ENCODE data around the gene SPNS3. TPM values are rescaled to one million over a fixed set of nuclear protein-coding genes. Genes with fewer than 3 reads are reported as not detected.

Gene SPNS3
- total and polyA plus RNA-seq, 2 donors (not counting 3 experiments of a cell fraction or from before 2014, with no cell fraction given) = 0.18 to 0.66 TPM

DNA sequence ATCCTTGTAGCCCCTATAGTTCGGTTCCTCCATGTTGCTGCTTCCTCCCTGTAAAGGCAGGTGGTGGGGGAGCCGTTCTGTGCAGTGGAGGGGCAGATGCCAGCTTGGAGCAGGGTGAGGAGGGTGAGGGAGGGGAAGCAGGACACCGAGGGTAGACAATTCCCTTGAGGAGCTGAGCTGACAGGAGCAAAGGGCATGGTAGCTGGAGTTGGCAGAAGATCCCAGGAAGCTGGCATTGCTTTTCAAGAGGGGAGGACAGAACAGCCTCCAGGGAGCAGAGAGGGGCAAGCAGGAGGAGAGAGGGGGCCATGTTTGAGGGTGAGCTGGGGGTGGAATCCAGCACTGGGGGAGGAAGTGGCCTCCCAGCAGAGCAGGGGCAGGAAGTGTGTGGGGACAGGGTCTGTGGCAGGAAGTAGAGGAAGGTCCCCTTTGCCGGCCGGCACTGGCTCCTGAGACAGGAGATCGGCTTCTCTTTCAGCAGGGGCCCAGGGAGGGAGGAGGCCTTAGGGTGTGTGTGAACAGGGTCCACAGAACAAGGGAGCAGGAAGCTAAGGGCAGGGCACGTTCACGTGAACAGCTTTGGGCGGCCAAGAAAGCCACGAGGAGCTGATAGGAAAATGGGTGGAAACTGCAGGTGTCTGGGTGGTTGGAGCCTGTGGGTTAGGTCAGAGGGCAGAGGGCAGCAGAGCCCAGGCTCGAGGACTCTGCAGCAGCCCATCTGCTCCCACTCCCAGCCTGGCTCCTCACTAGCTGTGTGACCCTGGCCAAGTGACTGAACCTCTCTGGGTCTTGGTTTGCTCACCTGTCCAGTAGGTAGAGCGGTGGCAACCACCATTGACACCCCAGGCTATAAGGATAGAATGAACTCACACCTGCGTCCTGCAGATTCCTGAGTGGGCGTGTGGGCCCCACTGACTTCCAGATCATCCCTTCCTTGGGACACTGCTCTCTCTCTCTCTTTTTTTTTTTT, 47.5 kb downstream of the SPNS3 start:
- DNase-seq (ENCODE audit: low read depth, low spot score) (no peak), FAIRE-seq (no peak)
- intact Hi-C loops (cut with micrococcal nuclease) (no loop called here), dilution Hi-C loops (cut with MboI; ENCODE audit: extremely low pct_ligation_motif_present, low sequenced_read_pairs) (no loop called here)
- H3K4me3 ChIP-seq (replicated peaks in 1 of 3; ENCODE audit: insufficient read depth in 1 of 3, low read depth in 1 of 3, low read length in 3 of 3) = no peak overlapping the region
- TF ChIP-seq FOS (IDR thresholded peaks at IDR 0.05; ENCODE audit: borderline replicate concordance, insufficient read depth, low read length) (no peak), EZH2 (IDR thresholded peaks at IDR 0.05; ENCODE audit: borderline replicate concordance, low read depth, low read length, severe bottlenecking) (no peak)
- H3K9ac ChIP-seq (replicated peaks; ENCODE audit: extremely low read depth, insufficient read depth, low read length) = no peak overlapping the region
- H3K27me3 ChIP-seq (ENCODE audit: control insufficient read depth in 2 of 2, insufficient read depth in 2 of 2, low read length in 2 of 2) = no peaks in the 10 kb centered on the region
- H3K9me1 ChIP-seq (replicated peaks; ENCODE audit: control insufficient read depth, extremely low read depth, insufficient read depth, low read length) = no peaks in the 10 kb centered on the region
- BruUV-seq (replicated peaks) = no TSS peak
- POLR2A ChIA-PET = no interaction called here
- no peaks in the 10 kb centered on the region for H3K9me3 ChIP-seq (replicated peaks; ENCODE audit: control insufficient read depth, insufficient read depth, low read length)
- H3K79me2 ChIP-seq (ENCODE audit: control insufficient read depth, insufficient read depth, low read length) = no peaks in the 10 kb centered on the region
- no peak overlapping the region for H3K27ac ChIP-seq (ENCODE audit: insufficient read depth, low read depth, low read length)
- peaks cover 13% of the 10 kb centered on the region for H3K4me1 ChIP-seq (ENCODE audit: control insufficient read depth, extremely low read depth, insufficient read depth, low read length)
- H3K36me3 ChIP-seq (ENCODE audit: control insufficient read depth in 2 of 2, extremely low read depth in 1 of 2, insufficient read depth in 2 of 2, low read length in 2 of 2) = no peaks in the 10 kb centered on the region
- H2AFZ ChIP-seq (ENCODE audit: low read depth, low read length) = peak overlapping the region; percentile 40
- CTCF ChIA-PET = interaction anchor here (1.4 to 1.9 kb wide), 3 partner anchors 14 to 85 kb away, joined by 3 to 6 read pairs (median 4); no protein-coding TSS in a partner anchor
- H3K4me2 ChIP-seq (ENCODE audit: insufficient read depth, low read length) = no peak overlapping the region
- no peaks in the 10 kb centered on the region for H4K20me1 ChIP-seq (replicated peaks; ENCODE audit: control insufficient read depth, extremely low read depth, insufficient read depth, low read length)

DNA sequence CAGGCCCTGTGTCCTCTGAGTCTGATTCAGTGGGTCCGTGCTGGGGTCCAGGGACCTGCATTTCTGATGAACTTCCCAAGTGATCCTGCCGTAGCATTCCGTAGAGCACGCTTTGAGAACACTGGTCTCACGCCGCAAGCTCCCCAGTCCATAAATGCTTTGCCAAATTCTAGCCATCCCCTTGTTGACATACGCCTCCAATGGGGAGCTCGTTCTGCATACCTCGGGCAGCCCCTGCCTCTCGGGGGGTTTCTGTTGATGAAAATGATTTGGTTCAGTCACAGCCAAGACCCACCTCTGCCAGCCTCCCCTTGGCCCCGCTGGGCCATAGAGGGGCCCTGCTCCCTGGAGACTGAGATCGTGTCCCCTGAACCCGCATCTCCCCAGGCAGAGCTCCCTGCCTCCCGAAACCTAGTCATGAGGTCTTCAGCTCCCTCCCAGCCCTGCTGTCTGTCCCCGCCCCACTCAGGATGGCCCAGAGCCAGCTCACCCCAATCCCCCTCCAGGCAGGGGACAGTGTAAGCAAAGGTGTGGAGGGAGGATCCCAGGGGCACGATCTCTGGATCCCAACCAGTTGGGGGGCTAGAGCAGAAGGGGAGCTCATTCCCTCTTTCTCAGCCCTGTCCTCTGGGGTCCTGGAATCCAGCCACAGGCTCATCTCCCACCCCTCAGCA, 48.7 kb downstream of the SPNS3 start:
- CTCF ChIA-PET = interaction anchor here (0.5 to 2.0 kb wide), 6 partner anchors 15 to 170 kb away, joined by 3 to 6 read pairs (median 4); partner anchors contain the start of gene SPNS2
- H4K20me1 ChIP-seq (replicated peaks; ENCODE audit: control insufficient read depth, extremely low read depth, insufficient read depth, low read length) = no peaks in the 10 kb centered on the region
- no peaks in the 10 kb centered on the region for H3K36me3 ChIP-seq (ENCODE audit: control insufficient read depth in 2 of 2, extremely low read depth in 1 of 2, insufficient read depth in 2 of 2, low read length in 2 of 2)
- intact Hi-C loops (cut with micrococcal nuclease) = no loop called here
- no peak overlapping the region for H3K4me2 ChIP-seq (ENCODE audit: insufficient read depth, low read length)
- H2AFZ ChIP-seq (ENCODE audit: low read depth, low read length) = no peak overlapping the region
- DNase-seq (ENCODE audit: low read depth, low spot score) (no peak), FAIRE-seq (no peak)
- no peak overlapping the region for H3K9ac ChIP-seq (replicated peaks; ENCODE audit: extremely low read depth, insufficient read depth, low read length)
- H3K9me3 ChIP-seq (replicated peaks; ENCODE audit: control insufficient read depth, insufficient read depth, low read length) = no peaks in the 10 kb centered on the region
- H3K4me1 ChIP-seq (ENCODE audit: control insufficient read depth, extremely low read depth, insufficient read depth, low read length) = peaks cover 13% of the 10 kb centered on the region
- POLR2A ChIA-PET = no interaction called here
- no peaks in the 10 kb centered on the region for H3K79me2 ChIP-seq (ENCODE audit: control insufficient read depth, insufficient read depth, low read length)
- no TSS peak for BruUV-seq (replicated peaks)
- no peak for TF ChIP-seq EZH2 (IDR thresholded peaks at IDR 0.05; ENCODE audit: borderline replicate concordance, low read depth, low read length, severe bottlenecking)
- TF ChIP-seq MYC (IDR thresholded peaks at IDR 0.05; ENCODE audit: low read depth, low read length) = no peak
- TF ChIP-seq POLR2A (IDR thresholded peaks at IDR 0.05; ENCODE audit: low read depth, low read length) = no peak
- TF ChIP-seq FOS (IDR thresholded peaks at IDR 0.05; ENCODE audit: borderline replicate concordance, insufficient read depth, low read length) = no peak
- TF ChIP-seq, protein P1, sequence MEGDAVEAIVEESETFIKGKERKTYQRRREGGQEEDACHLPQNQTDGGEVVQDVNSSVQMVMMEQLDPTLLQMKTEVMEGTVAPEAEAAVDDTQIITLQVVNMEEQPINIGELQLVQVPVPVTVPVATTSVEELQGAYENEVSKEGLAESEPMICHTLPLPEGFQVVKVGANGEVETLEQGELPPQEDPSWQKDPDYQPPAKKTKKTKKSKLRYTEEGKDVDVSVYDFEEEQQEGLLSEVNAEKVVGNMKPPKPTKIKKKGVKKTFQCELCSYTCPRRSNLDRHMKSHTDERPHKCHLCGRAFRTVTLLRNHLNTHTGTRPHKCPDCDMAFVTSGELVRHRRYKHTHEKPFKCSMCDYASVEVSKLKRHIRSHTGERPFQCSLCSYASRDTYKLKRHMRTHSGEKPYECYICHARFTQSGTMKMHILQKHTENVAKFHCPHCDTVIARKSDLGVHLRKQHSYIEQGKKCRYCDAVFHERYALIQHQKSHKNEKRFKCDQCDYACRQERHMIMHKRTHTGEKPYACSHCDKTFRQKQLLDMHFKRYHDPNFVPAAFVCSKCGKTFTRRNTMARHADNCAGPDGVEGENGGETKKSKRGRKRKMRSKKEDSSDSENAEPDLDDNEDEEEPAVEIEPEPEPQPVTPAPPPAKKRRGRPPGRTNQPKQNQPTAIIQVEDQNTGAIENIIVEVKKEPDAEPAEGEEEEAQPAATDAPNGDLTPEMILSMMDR (IDR thresholded peaks at IDR 0.05; ENCODE audit: extremely low read depth in 1 of 2, insufficient read depth in 1 of 2, low read depth in 1 of 2, low read length in 2 of 2) = no peak
- H3K4me3 ChIP-seq (replicated peaks in 1 of 3; ENCODE audit: insufficient read depth in 1 of 3, low read depth in 1 of 3, low read length in 3 of 3) = no peak overlapping the region
- H3K27me3 ChIP-seq (ENCODE audit: control insufficient read depth in 2 of 2, insufficient read depth in 2 of 2, low read length in 2 of 2) = no peaks in the 10 kb centered on the region
- H3K27ac ChIP-seq (ENCODE audit: insufficient read depth, low read depth, low read length) = no peak overlapping the region
- no peaks in the 10 kb centered on the region for H3K9me1 ChIP-seq (replicated peaks; ENCODE audit: control insufficient read depth, extremely low read depth, insufficient read depth, low read length)
- dilution Hi-C loops (cut with MboI; ENCODE audit: extremely low pct_ligation_motif_present, low sequenced_read_pairs) = no loop called here

All from endothelial cell of umbilical vein (primary cell).